Choroid plexus epithelial cell (primary cell): Measurements from ENCODE around the gene HCAR2.
"Not testable (repeated sequence)": the region's sequence is repeated elsewhere in the genome, so short reads cannot be mapped to it uniquely, and the experiment has no call there.

Source experiments
- DNase-seq: peaks from one replicate; pipeline ENCODE4 v3.0.0-alpha.2; 2010; ENCODE audit warnings: low read depth
- H3K4me3 ChIP-seq: 2 replicates; pipeline ENCODE4 v1.5.1; 2011; ENCODE audit warnings: low read depth, mild to moderate bottlenecking, control low read depth, low read length, moderate library complexity
- TF ChIP-seq, protein P1 (sequence below): conservative IDR thresholded peaks from 2 replicates; pipeline ENCODE4 v1.5.1; 2011; ENCODE audit warnings: low read depth, mild to moderate bottlenecking, control low read depth, inconsistent platforms, low read length, moderate library complexity

Gene HCAR2

DNA sequence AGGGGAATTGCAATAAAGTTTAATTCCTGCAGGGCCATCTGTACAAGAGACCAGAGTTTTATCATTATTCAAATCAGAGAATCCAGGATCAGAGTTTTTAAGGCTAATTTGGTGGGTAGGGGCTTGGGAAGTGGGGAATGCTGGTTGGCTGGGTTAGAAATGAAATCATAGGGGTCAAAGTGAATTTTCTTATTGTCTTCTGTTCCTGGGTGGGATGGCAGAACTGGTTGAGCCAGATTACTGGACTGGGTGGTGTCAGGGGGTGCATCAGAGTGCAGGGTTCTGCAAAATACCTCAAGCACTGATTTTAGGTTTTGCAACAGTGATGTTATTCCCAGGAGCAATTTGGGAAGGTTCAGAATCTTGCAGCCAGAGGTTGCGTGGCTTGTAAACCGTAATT is 6.2 kb downstream of the HCAR2 start:
- DNase-seq, H3K4me3 ChIP-seq: not testable (repeated sequence)

DNA sequence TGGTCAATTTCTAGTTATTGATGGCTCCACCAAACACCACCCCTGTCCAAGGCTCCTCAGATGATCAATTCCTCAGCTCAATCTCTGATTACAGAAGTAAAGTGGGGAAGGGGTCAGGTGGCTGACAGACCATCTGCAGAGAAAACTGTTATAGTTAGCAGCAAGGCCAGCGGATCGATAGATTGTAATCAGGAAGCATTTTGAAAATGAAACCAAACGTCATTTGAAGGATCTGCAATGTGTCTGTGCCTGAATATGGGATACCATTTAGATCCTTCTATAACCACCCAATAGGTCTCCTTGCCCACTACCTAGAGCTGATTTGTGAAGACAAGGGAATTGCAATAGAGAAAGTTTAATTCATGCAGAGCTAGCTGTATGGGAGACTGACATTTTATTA is 11.6 kb downstream of the HCAR2 start:
- no peak for DNase-seq
- H3K4me3 ChIP-seq = no peak overlapping the region
- TF ChIP-seq, protein P1, sequence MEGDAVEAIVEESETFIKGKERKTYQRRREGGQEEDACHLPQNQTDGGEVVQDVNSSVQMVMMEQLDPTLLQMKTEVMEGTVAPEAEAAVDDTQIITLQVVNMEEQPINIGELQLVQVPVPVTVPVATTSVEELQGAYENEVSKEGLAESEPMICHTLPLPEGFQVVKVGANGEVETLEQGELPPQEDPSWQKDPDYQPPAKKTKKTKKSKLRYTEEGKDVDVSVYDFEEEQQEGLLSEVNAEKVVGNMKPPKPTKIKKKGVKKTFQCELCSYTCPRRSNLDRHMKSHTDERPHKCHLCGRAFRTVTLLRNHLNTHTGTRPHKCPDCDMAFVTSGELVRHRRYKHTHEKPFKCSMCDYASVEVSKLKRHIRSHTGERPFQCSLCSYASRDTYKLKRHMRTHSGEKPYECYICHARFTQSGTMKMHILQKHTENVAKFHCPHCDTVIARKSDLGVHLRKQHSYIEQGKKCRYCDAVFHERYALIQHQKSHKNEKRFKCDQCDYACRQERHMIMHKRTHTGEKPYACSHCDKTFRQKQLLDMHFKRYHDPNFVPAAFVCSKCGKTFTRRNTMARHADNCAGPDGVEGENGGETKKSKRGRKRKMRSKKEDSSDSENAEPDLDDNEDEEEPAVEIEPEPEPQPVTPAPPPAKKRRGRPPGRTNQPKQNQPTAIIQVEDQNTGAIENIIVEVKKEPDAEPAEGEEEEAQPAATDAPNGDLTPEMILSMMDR = no peak

DNA sequence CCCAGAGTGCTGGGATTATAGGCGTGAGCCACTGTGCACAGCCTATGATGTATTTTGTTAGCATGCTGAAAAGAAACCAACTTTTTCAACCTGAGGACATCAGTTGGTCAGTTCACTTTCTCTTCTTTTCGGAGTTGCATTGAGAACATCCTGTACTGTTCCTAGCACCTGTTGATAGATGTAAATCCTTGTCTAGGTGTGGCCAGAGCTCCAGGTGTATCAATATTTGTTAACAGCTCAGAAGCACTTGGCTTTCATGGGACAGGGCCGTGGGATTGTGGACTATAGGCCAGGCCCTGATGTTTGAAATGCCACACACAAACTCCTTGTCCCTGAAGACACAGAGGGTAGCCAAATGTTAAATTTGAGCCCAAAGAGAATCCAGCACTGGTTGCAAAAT is 14.9 kb downstream of the HCAR2 start:
- TF ChIP-seq, protein P1 = no peak
- H3K4me3 ChIP-seq = no peak overlapping the region
- no peak for DNase-seq

DNA sequence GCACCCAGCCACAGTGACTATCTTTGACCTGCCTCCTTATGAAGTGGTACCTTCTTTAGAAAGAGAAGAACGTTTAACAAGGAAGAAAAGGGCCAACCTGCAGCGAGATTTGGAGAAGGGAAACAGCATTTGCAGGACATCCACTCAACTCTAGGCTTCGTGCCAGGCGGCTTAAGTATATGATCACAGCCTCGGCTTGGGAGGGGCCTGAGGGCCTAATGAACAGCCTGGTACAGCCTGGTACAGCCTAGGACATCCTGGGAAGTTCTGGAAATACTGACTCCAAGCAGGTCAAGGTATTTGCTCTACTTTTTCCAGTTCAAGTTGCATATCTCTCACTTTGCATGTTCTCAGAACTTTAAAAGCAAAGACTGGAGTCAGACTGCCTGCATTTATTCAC is 16.1 kb downstream of the HCAR2 start:
- TF ChIP-seq, protein P1 = no peak
- DNase-seq = peak; percentile 69
- no peak overlapping the region for H3K4me3 ChIP-seq

DNA sequence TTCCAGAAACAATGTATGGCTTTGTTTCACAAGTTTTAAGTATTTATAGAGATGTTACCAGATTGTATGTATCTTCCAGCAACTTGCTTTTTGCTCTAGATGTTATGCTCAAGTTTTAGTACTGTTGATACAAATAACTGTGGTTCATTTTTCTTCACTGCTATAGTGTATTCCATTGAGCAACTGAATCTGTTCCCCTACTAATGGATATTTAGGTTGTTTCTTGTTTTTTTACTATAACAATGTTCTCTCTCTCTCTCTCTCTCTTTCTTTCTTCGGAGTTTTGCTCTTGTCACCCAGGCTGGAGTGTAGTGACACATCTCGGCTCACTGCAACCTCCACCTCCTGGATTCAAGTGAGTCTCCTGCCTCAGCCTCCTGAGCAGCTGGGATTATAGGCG is 16.6 kb downstream of the HCAR2 start:
- TF ChIP-seq, protein P1 = no peak
- no peak overlapping the region for H3K4me3 ChIP-seq
- no peak for DNase-seq

DNA sequence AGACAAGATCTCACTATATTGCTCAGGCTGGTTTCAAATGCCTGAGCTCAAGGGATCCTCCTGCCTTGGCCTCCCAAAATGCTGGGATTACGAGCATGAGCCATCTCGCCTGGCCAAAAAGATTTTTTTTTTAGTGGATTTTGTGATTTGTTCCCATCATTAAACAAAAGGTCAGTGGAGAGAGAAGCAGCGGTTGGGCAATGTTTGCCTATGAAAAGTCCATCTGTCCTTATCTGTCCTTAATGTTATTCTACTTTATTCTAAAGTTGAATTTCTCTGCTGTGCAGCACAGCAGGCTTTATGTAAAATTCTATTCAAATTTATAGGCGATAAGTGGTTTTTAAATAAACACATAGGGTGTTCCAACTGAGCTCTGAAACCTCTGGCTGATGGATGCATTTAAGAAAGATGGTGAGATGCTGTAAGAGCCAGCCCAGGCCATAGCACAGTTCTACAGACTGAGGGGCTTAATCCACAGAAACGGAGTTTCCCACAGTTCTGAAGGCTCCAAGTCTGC is 18.8 kb downstream of the HCAR2 start:
- H3K4me3 ChIP-seq = no peak overlapping the region
- no peak for DNase-seq
- TF ChIP-seq, protein P1 = no peak

DNA sequence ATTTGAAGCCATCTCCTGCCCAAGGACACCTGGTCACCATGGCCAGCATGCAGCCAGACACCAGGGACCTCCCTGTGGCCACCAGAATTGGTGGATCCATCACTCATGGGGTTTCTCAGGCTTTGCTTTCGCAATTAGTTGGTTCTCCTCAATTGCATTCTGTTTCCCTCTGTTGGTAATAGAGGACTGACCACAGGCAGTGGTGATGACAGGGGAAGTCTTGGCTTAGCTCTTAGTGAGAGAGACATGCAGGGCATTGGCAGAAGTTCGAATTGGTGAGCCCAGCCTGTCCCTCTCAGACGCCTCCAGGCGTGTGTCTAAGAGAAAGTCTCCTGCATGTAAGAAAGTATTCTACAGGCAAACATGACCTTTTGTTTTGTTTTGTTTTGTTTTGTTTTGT is 21.3 kb downstream of the HCAR2 start:
- H3K4me3 ChIP-seq = no peak overlapping the region
- DNase-seq = peak; percentile 76
- TF ChIP-seq, protein P1 = no peak

DNA sequence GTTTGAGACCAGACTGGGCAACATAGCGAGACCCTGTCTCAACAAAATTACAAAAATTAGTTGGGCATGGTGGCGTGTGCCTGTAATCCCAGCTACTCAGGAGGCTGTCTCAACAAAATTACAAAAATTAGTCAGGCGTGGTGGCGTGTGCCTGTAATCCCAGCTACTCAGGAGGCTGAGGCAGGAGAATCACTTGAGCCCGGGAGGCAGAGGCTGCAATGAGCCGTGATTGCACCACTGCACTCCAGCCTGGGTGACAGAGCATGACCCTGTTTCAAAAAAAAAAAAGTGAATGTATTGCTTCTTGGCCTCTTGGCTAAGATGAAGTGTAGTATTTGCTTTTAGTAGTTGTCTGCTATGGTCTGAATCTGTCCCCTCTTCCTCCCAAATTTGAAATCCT is 22.2 kb downstream of the HCAR2 start:
- DNase-seq, H3K4me3 ChIP-seq: not testable (repeated sequence)

DNA sequence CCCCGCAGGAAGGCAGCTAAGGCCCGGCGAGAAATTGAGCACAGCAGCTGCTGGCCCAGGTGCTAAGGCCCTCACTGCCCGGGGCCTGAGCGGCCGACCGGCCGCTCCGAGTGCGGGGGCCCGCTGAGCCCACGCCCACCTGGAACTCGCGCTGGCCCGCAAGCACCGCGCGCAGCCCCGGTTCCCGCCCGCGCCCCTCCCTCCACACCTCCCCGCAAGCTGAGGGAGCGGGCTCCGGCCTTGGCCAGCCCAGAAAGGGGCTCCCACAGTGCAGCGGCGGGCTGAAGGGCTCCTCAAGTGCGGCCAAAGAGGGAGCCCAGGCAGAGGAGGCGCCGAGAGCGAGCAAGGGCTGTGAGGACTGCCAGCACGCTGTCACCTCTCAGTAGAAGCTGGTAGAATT is 26.4 kb downstream of the HCAR2 start:
- H3K4me3 ChIP-seq = not testable (repeated sequence)

DNA sequence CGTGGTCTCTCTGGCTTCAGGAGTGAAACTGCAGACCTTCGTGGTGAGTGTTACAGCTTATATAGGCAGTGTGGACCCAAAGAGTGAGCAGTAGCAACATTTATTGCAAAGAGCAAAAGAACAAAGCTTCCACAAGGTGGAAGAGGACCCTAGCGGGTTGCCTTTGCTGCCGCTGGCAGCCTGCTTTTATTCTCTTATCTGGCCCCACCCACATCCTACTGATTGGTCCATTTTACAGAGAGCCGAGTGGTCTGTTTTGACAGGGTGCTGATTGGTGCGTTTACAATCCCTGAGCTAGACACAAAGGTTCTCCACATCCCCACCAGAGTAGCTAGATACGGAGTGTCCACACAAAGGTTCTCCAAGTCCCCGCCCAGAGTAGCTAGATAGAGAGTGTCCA is 27.1 kb downstream of the HCAR2 start:
- not testable (repeated sequence) for H3K4me3 ChIP-seq, DNase-seq

More for the DNA sequence above, 26.4 kb downstream of the HCAR2 start:
- not testable (repeated sequence) for DNase-seq
